ENCODE measurements around the gene HOXC9.

The HOXC9 gene

GRCh38 chr12:54018468-54018984, 18.6 kb downstream of the HOXC9 start:
- H3K36me3 Mint-ChIP-seq, result peaks cover 6% of the 10 kb centered on the region
- H3K27ac Mint-ChIP-seq, result peak overlapping the region; percentile 87
- H3K4me1 Mint-ChIP-seq, result peaks cover 42% of the 10 kb centered on the region
- no peaks in the 10 kb centered on the region for H3K9me3 Mint-ChIP-seq
- no peak for DNase-seq (ENCODE audit: low spot score in 2 of 2)
- peak overlapping the region; percentile 84 for H3K4me3 Mint-ChIP-seq
- no peak for ATAC-seq

- H3K4me1 Mint-ChIP-seq, result peaks cover 38% of the 10 kb centered on the region
- no peak overlapping the region for H3K27ac Mint-ChIP-seq
- no peaks in the 10 kb centered on the region for H3K36me3 Mint-ChIP-seq
- no peaks in the 10 kb centered on the region for H3K9me3 Mint-ChIP-seq
- DNase-seq (ENCODE audit: low spot score in 2 of 2), result no peak
- ATAC-seq, result no peak
- no peak overlapping the region for H3K4me3 Mint-ChIP-seq
Observed at GRCh38 chr12:54019091-54019811, 19.3 kb downstream of the HOXC9 start.

- Mint-ChIP-seq H3K27ac (no peak overlapping the region), H3K4me1 (peaks cover 30% of the 10 kb centered on the region), H3K4me3 (no peak overlapping the region), H3K36me3 (no peaks in the 10 kb centered on the region), H3K9me3 (no peaks in the 10 kb centered on the region)
- DNase-seq (ENCODE audit: low spot score in 2 of 2), result no peak
- ATAC-seq, result no peak
Observed at GRCh38 chr12:54019924-54020590, 20.1 kb downstream of the HOXC9 start.

GRCh38 chr12:54020591-54021405, 20.8 kb downstream of the HOXC9 start:
- H3K4me1 Mint-ChIP-seq, result peaks cover 29% of the 10 kb centered on the region
- H3K27ac Mint-ChIP-seq, result no peak overlapping the region
- no peaks in the 10 kb centered on the region for H3K9me3 Mint-ChIP-seq
- no peak overlapping the region for H3K4me3 Mint-ChIP-seq
- no peaks in the 10 kb centered on the region for H3K36me3 Mint-ChIP-seq
- DNase-seq (ENCODE audit: low spot score in 2 of 2) (no peak), ATAC-seq (no peak)

GRCh38 chr12:54021432-54022013, 21.6 kb downstream of the HOXC9 start:
- no peak for ATAC-seq
- H3K36me3 Mint-ChIP-seq, result no peaks in the 10 kb centered on the region
- no peak overlapping the region for H3K4me3 Mint-ChIP-seq
- no peak overlapping the region for H3K27ac Mint-ChIP-seq
- H3K4me1 Mint-ChIP-seq, result peaks cover 33% of the 10 kb centered on the region
- no peak for DNase-seq (ENCODE audit: low spot score in 2 of 2)
- no peaks in the 10 kb centered on the region for H3K9me3 Mint-ChIP-seq

- Mint-ChIP-seq H3K27ac (no peak overlapping the region), H3K4me1 (peaks cover 25% of the 10 kb centered on the region), H3K36me3 (peaks cover 6% of the 10 kb centered on the region), H3K4me3 (no peak overlapping the region), H3K9me3 (no peaks in the 10 kb centered on the region)
- DNase-seq (ENCODE audit: low spot score in 2 of 2), result no peak
- no peak for ATAC-seq
Observed at GRCh38 chr12:54022960-54023884, 23.3 kb downstream of the HOXC9 start.

GRCh38 chr12:54024127-54024526, 24.2 kb downstream of the HOXC9 start:
- peaks cover 6% of the 10 kb centered on the region for H3K36me3 Mint-ChIP-seq
- no peak overlapping the region for H3K27ac Mint-ChIP-seq
- no peaks in the 10 kb centered on the region for H3K9me3 Mint-ChIP-seq
- no peak for ATAC-seq
- no peak for DNase-seq (ENCODE audit: low spot score in 2 of 2)
- no peak overlapping the region for H3K4me3 Mint-ChIP-seq
- peaks cover 24% of the 10 kb centered on the region for H3K4me1 Mint-ChIP-seq

- Mint-ChIP-seq H3K4me1 (peaks cover 22% of the 10 kb centered on the region), H3K36me3 (peaks cover 6% of the 10 kb centered on the region), H3K27ac (no peak overlapping the region), H3K9me3 (no peaks in the 10 kb centered on the region), H3K4me3 (no peak overlapping the region)
- DNase-seq (ENCODE audit: low spot score in 2 of 2) (no peak), ATAC-seq (no peak)
Observed at GRCh38 chr12:54024581-54025305, 24.8 kb downstream of the HOXC9 start.

- Mint-ChIP-seq H3K4me1 (peaks cover 17% of the 10 kb centered on the region), H3K9me3 (no peaks in the 10 kb centered on the region), H3K27ac (no peak overlapping the region), H3K4me3 (no peak overlapping the region), H3K36me3 (peaks cover 6% of the 10 kb centered on the region)
- DNase-seq (ENCODE audit: low spot score in 2 of 2) (no peak), ATAC-seq (no peak)
Observed at GRCh38 chr12:54025499-54026405, 25.8 kb downstream of the HOXC9 start.

GRCh38 chr12:54026640-54027441, 26.9 kb downstream of the HOXC9 start:
- H3K4me1 Mint-ChIP-seq, result peaks cover 11% of the 10 kb centered on the region
- H3K4me3 Mint-ChIP-seq, result no peak overlapping the region
- no peak for DNase-seq (ENCODE audit: low spot score in 2 of 2)
- H3K27ac Mint-ChIP-seq, result no peak overlapping the region
- H3K9me3 Mint-ChIP-seq, result no peaks in the 10 kb centered on the region
- peaks cover 6% of the 10 kb centered on the region for H3K36me3 Mint-ChIP-seq
- no peak for ATAC-seq

GRCh38 chr12:54027442-54027786, 27.5 kb downstream of the HOXC9 start:
- no peaks in the 10 kb centered on the region for H3K9me3 Mint-ChIP-seq
- DNase-seq (ENCODE audit: low spot score in 2 of 2) (no peak), ATAC-seq (no peak)
- peaks cover 11% of the 10 kb centered on the region for H3K4me1 Mint-ChIP-seq
- peaks cover 6% of the 10 kb centered on the region for H3K36me3 Mint-ChIP-seq
- H3K27ac Mint-ChIP-seq, result no peak overlapping the region
- no peak overlapping the region for H3K4me3 Mint-ChIP-seq

GRCh38 chr12:54028314-54029201, 28.6 kb downstream of the HOXC9 start, which contains the start of gene HOXC6:
Gene HOXC6, plus strand, starts transcription at chr12:54028440. Its CDS starts 82 bp downstream, at chr12:54028522.
- no peak within 1 kb of the TSS for H3K27ac Mint-ChIP-seq
- ATAC-seq, result no peak
- H3K4me3 Mint-ChIP-seq, result peak within 1 kb of the TSS; percentile 6
- H3K4me1 Mint-ChIP-seq, result peaks cover 20% of the 10 kb centered on the region
- no peaks in the 10 kb centered on the region for H3K9me3 Mint-ChIP-seq
- peaks cover 6% of the 10 kb centered on the region for H3K36me3 Mint-ChIP-seq
- DNase-seq (ENCODE audit: low spot score in 2 of 2), result no peak
